Left hindlimb (tissue), 1 donor: ENCODE data around the gene ZFAND6.
A peak's percentile ranks its signal among the peaks of the same experiment; 100 is the strongest.
"Not testable (repeated sequence)": the region's sequence is repeated elsewhere in the genome, so short reads cannot be mapped to it uniquely, and the experiment has no call there.

Experiments
- DNase-seq: peaks from one replicate; pipeline ENCODE4 v3.0.0-alpha.2; 2018

ZFAND6 gene

GRCh38 chr15:80152180-80152895 lies 92.9 kb downstream of the ZFAND6 start:
- DNase-seq, result peak; percentile 98

DNA sequence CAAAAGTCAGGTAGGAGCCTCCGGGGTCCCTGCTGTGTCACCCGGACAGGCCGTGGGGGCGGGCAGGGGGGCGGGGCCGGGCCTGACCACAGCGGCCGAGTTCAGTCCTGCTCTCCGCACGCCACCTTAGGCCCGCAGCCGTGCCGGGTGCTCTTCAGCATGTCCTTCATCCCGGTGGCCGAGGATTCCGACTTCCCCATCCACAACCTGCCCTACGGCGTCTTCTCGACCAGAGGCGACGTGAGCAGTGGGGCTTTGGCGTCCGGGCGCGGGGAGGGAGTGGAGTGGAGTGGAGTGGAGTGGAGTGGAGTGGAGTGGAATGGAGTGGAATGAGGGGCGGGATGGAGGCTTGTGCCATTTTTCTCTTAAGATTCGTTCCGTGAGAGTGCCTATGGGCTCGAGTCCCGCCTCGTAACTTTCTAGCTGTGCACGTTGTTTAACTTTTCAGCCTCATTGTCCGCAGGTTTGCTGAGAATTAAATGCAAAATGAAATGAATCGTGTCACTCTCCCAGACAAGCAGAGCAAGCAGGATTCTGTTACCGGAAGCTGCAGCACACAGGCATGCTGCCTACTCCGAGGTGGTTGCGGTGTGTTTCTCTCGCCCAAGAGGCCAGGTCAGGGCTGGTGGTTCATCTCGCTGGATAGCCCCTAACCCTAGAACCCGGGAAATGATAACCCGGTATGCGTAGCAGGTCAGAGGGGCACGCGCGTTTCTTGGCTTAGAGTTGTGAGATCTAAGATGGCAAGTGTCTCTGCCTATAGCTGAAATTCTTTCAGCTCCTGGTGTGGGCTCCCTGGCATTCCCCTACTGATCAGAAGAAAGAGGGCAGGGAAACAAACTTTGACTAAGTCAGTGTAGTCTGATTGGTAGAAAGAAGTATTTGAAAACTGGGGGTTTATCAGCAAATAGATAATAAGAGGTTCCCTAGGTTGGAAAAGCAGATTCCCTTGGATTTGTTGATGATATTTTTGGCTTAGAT lies 93.7 kb downstream of the ZFAND6 start, which contains the start of gene FAH:
FAH (plus strand) TSS at position 104 of the 981 bp plus-strand sequence; CDS start at position 160, 56 bp downstream.
- no peak for DNase-seq

- DNase-seq, result no peak
Observed at GRCh38 chr15:80153900-80154299, 94.4 kb downstream of the ZFAND6 start.

DNA sequence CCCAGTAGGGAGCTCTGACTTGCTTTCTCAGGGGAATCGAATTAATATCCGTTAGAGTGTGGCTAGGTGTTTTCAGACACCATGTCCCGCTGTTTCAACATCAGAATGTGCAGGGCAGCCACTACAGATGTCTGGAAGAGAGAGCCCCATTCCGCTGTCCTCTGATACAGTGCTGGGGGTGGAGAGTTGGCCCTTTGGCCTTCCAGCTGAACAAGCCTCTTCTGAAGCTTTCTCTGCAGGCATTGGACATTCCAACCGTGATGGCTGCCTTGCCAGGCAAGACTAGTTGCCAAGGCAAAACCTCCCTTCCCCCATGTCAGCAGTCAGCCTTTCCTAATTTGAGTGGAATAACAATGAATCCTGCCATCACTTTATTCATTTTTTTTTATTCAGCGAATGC lies 94.9 kb downstream of the ZFAND6 start:
- DNase-seq, result no peak

DNA sequence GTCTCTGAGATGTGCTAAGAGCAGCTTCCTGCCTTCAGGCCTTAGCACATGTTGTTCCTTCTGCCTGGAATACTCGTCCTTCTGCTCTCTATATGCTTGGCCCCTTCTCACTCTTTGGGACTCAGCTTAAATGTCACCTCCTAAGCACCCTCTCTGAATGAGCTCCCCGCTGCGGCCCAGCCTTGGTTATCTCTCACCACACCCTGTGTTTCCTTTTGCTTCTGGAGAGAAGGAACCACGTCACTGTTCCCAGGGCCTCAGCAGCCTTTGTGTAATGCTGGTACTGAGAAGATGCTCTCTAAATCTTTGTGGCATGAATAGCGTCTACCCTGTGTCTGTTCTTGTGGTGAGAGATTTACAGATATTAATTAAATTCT lies 95.5 kb downstream of the ZFAND6 start:
- no peak for DNase-seq

DNA sequence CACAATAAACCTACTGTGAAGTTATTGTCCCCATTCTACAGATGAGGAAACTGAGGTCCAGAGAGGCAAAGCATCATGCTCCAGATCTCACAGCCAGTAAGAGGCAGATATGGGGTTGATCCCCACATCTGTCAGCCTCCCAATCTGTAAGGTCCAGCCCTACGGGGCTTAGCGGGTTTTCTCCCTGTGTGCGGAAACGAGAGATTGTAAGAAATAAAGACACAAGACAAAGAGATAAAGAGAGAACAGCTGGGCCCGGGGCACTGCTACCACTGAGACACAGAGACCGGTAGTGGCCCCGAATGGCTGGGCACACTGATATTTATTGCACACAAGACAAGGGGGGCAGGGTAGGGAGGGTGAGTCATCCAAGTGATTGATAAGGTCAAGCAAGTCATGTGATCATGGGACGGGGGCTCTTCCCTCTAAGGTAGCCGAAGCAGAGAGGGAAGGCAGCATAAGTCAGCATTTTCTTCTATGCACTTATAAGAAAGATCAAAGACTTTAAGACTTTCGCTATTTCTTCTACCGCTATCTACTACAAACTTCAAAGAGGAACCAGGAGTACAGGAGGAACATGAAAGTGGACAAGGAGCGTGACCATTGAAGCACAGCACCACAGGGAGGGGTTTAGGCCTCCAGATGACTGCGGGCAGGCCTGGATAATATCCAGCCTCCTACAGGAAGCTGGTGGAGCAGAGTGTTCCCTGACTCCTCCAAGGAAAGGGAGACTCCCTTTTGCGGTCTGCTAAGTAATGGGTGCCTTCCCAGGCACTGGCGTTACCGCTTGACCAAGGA lies 96.1 kb downstream of the ZFAND6 start:
- DNase-seq, result not testable (repeated sequence)

DNA sequence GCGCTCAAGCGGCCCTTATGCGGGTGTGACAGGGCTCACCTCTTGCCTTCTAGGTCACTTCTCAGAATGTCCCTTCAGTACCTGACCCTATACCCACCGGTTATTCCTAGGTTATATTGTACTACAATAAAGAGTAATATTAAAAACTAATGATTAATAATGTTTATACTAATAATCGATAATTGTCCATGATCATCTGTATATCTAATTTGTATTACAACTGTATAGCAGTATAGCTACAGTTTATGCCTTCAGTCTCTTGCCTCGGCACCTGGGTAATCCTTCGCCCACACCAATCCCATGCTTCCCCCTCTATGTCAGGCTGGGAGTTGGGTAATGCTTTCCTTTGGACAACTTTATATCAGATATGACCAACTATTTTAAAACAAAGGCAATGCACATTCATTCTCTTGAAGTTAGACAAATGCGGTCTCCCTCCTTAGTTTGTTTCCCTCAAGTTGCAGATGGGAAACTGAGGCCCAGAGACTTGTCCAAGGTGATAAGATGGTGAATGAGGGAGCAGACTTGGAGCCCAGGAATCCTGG lies 96.8 kb downstream of the ZFAND6 start:
- no peak for DNase-seq

DNA sequence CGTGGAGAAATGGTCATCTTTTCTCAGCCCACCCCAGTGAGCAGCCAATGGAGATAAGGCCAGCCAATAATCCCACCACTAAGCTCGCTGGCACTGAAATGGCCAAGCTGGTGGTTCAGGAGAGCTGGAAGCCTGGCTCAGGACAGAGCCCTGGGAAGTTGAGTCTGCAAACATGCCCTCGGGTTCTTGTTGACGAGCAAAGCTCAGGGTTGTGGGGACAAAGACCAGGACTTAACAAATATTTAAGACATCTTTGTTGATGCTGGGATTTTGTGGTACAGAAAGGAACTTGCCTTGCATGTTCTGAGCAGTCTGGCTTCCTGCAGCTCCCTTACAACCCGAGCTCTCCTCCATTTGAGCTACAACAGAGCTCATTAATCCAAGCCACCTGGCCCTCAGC lies 97.7 kb downstream of the ZFAND6 start:
- DNase-seq, result no peak

DNA sequence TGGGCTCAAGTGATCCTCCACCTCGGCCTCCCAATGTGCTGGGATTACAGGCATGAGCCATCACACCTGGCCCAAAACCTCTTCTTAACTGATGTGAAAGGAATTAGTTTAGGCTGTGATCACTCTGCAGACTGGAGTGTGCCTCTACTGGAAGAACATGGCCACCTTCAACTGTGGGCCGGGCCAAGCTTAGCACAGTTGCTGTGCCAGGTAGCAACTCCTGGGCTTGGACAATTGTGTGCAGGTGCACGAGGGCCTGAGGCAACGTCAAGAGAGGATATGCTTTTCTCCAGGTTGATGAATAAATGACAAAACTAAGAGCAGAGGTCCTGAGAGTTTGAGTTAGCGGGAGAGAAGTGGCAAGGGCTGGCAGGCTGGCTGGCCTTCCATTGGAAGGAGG lies 99.8 kb downstream of the ZFAND6 start:
- DNase-seq, result no peak

- DNase-seq, result no peak
Observed at GRCh38 chr15:80159811-80160569, 100.5 kb downstream of the ZFAND6 start.

- no peak for DNase-seq
Observed at GRCh38 chr15:80160570-80161156, 101.2 kb downstream of the ZFAND6 start.

DNA sequence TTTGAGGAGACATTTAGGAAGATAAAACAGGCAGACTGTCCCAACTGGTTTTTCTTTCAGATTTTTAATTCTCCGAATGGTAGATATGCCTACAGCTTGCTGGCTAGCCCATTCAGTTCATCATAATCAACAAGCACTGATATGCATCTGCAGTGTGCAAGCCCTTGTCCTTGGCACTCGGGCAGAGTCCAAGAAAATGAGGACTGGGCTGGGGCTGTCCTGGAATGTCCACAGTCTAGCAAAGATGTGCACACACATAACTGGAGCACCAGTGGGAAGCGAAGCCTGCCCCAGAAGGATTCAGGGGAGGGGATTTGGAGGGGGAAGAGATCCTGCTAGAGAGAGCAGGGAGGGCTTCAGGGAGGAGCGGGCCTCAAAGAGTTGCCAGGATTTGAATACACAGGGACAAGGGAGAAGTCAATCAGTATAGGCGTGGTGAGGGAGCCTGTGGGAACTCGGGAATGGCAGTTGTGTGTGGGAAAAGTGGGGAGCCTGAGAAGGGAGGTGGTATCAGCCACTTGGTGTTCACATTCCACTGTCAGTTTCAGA lies 102.1 kb downstream of the ZFAND6 start:
- DNase-seq, result no peak

DNA sequence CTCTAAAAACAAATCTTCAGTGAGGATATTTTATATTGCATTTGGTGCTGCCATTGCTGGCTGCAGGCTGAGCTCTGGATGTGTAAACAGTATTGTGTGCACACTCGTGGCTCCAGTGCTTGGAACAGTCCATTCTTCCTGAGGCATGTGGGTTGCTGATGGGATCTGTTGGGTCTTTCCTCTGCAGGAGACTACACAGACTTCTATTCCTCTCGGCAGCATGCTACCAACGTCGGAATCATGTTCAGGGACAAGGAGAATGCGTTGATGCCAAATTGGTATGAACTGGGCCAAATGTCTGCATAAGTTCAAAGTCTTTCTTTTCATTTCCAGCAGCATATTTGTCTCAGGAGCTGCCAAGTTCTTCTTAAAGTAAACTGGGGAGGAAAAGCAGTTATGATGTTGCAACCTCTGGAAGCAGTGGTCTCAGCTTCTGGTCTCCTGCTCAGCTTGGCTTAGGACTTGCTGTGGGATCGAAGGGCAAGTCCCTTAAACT lies 102.6 kb downstream of the ZFAND6 start:
- DNase-seq, result no peak

- no peak for DNase-seq
Observed at GRCh38 chr15:80163217-80163616, 103.7 kb downstream of the ZFAND6 start.

DNA sequence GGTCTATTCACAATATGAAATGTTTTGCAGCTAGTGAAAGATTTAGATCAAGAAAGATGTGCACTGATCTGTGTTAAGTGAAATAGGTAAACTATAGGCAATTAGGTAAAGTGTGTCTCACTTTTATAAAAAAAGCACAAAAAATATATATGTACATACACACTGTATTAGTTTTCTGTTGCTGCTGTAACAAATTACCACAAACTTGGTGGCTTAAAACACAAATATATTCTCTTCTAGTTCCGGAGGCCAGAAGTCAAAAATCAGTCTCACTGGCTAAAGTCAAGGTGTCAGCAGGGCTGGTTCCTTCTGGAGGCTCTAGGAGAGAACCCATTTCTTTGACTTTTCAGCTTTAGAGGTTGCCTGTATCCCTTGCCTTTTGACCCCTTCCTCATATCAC lies 104.4 kb downstream of the ZFAND6 start:
- DNase-seq, result no peak

DNA sequence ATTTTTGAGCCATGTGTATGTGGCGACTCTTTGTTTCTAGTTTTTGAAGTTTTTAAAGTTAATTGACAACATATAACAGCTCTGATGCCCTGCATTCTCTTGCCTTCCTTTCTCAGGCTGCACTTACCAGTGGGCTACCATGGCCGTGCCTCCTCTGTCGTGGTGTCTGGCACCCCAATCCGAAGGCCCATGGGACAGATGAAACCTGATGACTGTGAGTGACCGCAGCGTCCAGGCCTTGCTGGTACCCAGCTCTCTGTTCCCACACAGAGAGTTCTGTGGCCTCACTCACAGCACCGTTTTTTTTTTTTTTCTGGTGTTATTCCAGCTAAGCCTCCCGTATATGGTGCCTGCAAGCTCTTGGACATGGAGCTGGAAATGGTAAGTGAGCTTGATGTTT lies 108.5 kb downstream of the ZFAND6 start:
- no peak for DNase-seq

- no peak for DNase-seq
Observed at GRCh38 chr15:80168421-80168820, 108.9 kb downstream of the ZFAND6 start.

- DNase-seq, result no peak
Observed at GRCh38 chr15:80169768-80170357, 110.4 kb downstream of the ZFAND6 start.

GRCh38 chr15:80170596-80170995 lies 111.1 kb downstream of the ZFAND6 start:
- no peak for DNase-seq

GRCh38 chr15:80171787-80172186 lies 112.3 kb downstream of the ZFAND6 start:
- DNase-seq, result no peak

- DNase-seq, result no peak
Observed at GRCh38 chr15:80172401-80172800, 112.9 kb downstream of the ZFAND6 start.
